Endothelial cell of umbilical vein (primary cell): Measurements from ENCODE around the gene CCDC92B. TPM values are rescaled to one million over a fixed set of nuclear protein-coding genes. Genes with fewer than 3 reads are reported as not detected.

Source experiments
- BruUV-seq: library from RNA; stranded (reverse); fragments of 400-500 nt; replicated peaks from 2 replicates; lab custom pipeline; 2021; lab: Mats Ljungman, UMichigan
- CTCF ChIA-PET: fragments of 300-600, 350-600 bp; sonication (Branson Sonifier 250); formaldehyde crosslinking; loops from one replicate; lab custom pipeline; 2021; ENCODE audit warnings: antibody characterized with exemption, inconsistent platforms; lab: Charles Lee
- POLR2A ChIA-PET: fragments of 300-600, 350-600 bp; sonication (Branson Sonifier 250); formaldehyde crosslinking; loops from one replicate; lab custom pipeline; 2021; ENCODE audit warnings: antibody characterized with exemption, inconsistent platforms; lab: Charles Lee
- DNase-seq: peaks from one replicate; pipeline ENCODE4 v3.0.0-alpha.2; 2011; ENCODE audit warnings: low read depth, low spot score
- FAIRE-seq: peaks from 2 replicates; lab custom pipeline; 2011; peaks lifted over from hg19 to GRCh38; lab: Jason Lieb, UNC
- H2AFZ ChIP-seq: 2 replicates; pipeline ENCODE4 v1.6.0; 2012; ENCODE audit warnings: low read depth, low read length, control low read depth, inconsistent platforms
- H3K27ac ChIP-seq: 2 replicates; pipeline ENCODE4 v1.5.1; 2011; ENCODE audit warnings: low read depth, mild to moderate bottlenecking, control low read depth, low read length, moderate library complexity; ENCODE audit not compliant: insufficient read depth
- H3K27me3 ChIP-seq, 2 experiments: 2 replicates each; pipeline versions ENCODE4 v1.6.0 to v1.6.1; 2011; ENCODE audit warnings: low read length in 2 of 2, mixed read lengths in 1 of 2; ENCODE audit not compliant: control insufficient read depth in 2 of 2, insufficient read depth in 2 of 2
- H3K36me3 ChIP-seq, 2 experiments: 2 replicates in 1 of 2; 3 replicates in 1 of 2; pipeline ENCODE4 v1.5.1; 2011; ENCODE audit warnings: low read length in 2 of 2, mild to moderate bottlenecking in 1 of 2, moderate library complexity in 1 of 2; ENCODE audit not compliant: control insufficient read depth in 2 of 2, insufficient read depth in 2 of 2; ENCODE audit errors: extremely low read depth in 1 of 2
- H3K4me1 ChIP-seq: 3 replicates; pipeline ENCODE4 v1.5.1; 2011; ENCODE audit warnings: mild to moderate bottlenecking, low read length; ENCODE audit not compliant: control insufficient read depth, insufficient read depth; ENCODE audit errors: extremely low read depth
- H3K4me2 ChIP-seq: 2 replicates; pipeline ENCODE4 v1.6.1; 2011; ENCODE audit warnings: low read length, control low read depth, mixed read lengths; ENCODE audit not compliant: insufficient read depth
- H3K4me3 ChIP-seq, 3 experiments: fragments of 200-600 bp in 1 of 3; sonication (generic), shearing (Covaris generic) in 1 of 3; replicated peaks in 1 of 3; 2 replicates each; pipeline ENCODE4 v1.5.1; 2011 to 2016; ENCODE audit warnings: control low read depth in 3 of 3, low read length in 3 of 3, mild to moderate bottlenecking in 2 of 3, inconsistent platforms in 1 of 3, low read depth in 1 of 3, moderate library complexity in 1 of 3; ENCODE audit not compliant: insufficient read depth in 1 of 3
- H3K79me2 ChIP-seq: 2 replicates; pipeline ENCODE4 v1.6.0; 2012; ENCODE audit warnings: low read length, inconsistent platforms; ENCODE audit not compliant: control insufficient read depth, insufficient read depth
- H3K9ac ChIP-seq: replicated peaks from 2 replicates; pipeline ENCODE3; 2011; ENCODE audit warnings: low read length, control low read depth; ENCODE audit not compliant: insufficient read depth; ENCODE audit errors: extremely low read depth
- H3K9me1 ChIP-seq: replicated peaks from 3 replicates; pipeline ENCODE4 v1.6.0; 2011; ENCODE audit warnings: mild to moderate bottlenecking, low read length; ENCODE audit not compliant: control insufficient read depth, insufficient read depth; ENCODE audit errors: extremely low read depth
- H3K9me3 ChIP-seq: replicated peaks from 2 replicates; pipeline ENCODE4 v1.5.1; 2012; ENCODE audit warnings: low read length, inconsistent platforms; ENCODE audit not compliant: control insufficient read depth, insufficient read depth
- H4K20me1 ChIP-seq: replicated peaks from 2 replicates; pipeline ENCODE3; 2011; ENCODE audit warnings: mild to moderate bottlenecking, low read length; ENCODE audit not compliant: control insufficient read depth, insufficient read depth; ENCODE audit errors: extremely low read depth
- EZH2 ChIP-seq: IDR thresholded peaks from 2 replicates; pipeline ENCODE4 v1.6.1; 2012; ENCODE audit warnings: borderline replicate concordance, low read depth, mild to moderate bottlenecking, moderate library complexity, low read length, inconsistent platforms; ENCODE audit not compliant: severe bottlenecking
- FOS ChIP-seq: IDR thresholded peaks from 2 replicates; pipeline ENCODE4 v1.6.1; 2011; ENCODE audit warnings: mild to moderate bottlenecking, low read length, moderate library complexity, borderline replicate concordance; ENCODE audit not compliant: insufficient read depth
- dilution Hi-C: fragments of 300-500 bp; cut with MboI; formaldehyde crosslinking; loops from one replicate; pipeline ENCODE4 v1.15.0; 2019; ENCODE audit warnings: low sequenced_read_pairs; ENCODE audit not compliant: extremely low pct_ligation_motif_present
- intact Hi-C: fragments of 100-400 bp; cut with micrococcal nuclease; formaldehyde crosslinking; loops from one replicate; pipeline ENCODE4 v1.10.0; 2022
- polyA plus RNA-seq, 4 experiments: library from polyadenylated mRNA; depleted of rRNA in 3 of 4; stranded (reverse) in 3 of 4; unstranded in 1 of 4; fragments of >200 nt; gene quantifications; 2 replicates each; pipeline versions ENCODE4 v1.2.1 to v1.2.3, GENCODE V29; 2011 to 2012; ENCODE audit warnings: missing spikeins in 1 of 4
- total RNA-seq: library from RNA; stranded (reverse); gene quantifications from 2 replicates; pipeline ENCODE4 v1.2.3, GENCODE V29; 2021
- TF ChIP-seq, protein P1 (sequence below), 2 donors: IDR thresholded peaks; 1 replicate in 1 of 2; 2 replicates in 1 of 2; pipeline ENCODE4 v1.5.1; 2011; ENCODE audit warnings: low read length in 2 of 2, mild to moderate bottlenecking in 2 of 2, moderate library complexity in 2 of 2, control low read depth in 1 of 2, inconsistent platforms in 1 of 2, low read depth in 1 of 2; ENCODE audit not compliant: insufficient read depth in 1 of 2; ENCODE audit errors: extremely low read depth in 1 of 2

Gene CCDC92B
- total and polyA plus RNA-seq, 2 donors (not counting 3 experiments of a cell fraction or from before 2014, with no cell fraction given), result not detected

DNA sequence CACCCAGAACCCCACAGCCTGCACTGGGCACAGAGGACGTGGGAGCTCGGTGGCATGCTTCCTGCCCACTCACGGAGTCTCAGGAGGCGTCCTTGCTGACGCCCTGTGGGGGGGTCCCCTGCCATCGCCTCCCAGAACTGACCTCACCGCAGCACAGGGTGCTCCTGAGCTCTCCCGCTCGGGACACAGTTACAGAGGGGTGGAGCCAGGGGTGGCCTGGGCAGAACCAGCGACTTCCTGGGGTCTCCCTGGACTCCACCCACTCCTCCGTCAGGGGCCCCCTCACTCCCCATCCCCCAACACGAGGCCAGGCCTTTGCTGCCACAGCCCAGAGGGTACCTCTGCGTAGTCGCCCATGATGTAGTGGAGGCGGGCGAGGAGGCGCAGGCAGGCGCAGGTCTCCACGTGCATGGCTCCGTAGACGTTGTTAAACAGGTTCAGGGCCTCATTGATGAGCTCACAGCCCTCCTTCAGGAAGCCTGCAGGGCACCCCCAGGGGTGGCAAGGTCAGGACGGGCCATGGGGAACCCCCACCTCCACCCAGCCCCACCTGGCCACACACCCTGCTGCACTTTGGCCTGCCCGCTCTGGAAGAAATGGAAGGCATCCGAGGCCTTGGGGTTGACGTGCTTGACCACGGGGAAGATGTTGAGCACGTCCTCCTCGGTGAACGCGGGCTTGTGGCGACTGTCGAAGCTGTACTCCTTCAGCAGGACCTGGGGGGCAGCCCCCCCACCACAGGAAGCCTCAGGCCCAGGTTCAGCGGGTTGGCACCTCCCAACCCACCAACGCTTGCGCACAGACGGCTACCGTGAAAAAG, 55.7 kb downstream of the CCDC92B start:
- CTCF ChIA-PET, result interaction anchor here (0.6 kb wide), 1 partner anchor 9 kb away, joined by 3 read pairs; no protein-coding TSS in a partner anchor

More for the DNA sequence above, 55.7 kb downstream of the CCDC92B start:
- Histone ChIP-seq H3K9ac (no peak overlapping the region), H3K4me3 (no peak overlapping the region), H3K36me3 (peaks cover 3 to 17% of the 10 kb centered on the region in 2 experiments), H3K27me3 (no peaks in the 10 kb centered on the region), H2AFZ (no peak overlapping the region), H3K4me1 (no peaks in the 10 kb centered on the region), H3K9me1 (no peaks in the 10 kb centered on the region), H4K20me1 (no peaks in the 10 kb centered on the region), H3K79me2 (no peaks in the 10 kb centered on the region), H3K27ac (no peak overlapping the region), H3K4me2 (no peak overlapping the region), H3K9me3 (no peaks in the 10 kb centered on the region)
- FAIRE-seq (no peak), DNase-seq (no peak)
- dilution Hi-C loops (no loop called here), intact Hi-C loops (no loop called here)
- no TSS peak for BruUV-seq
- TF ChIP-seq, protein P1, sequence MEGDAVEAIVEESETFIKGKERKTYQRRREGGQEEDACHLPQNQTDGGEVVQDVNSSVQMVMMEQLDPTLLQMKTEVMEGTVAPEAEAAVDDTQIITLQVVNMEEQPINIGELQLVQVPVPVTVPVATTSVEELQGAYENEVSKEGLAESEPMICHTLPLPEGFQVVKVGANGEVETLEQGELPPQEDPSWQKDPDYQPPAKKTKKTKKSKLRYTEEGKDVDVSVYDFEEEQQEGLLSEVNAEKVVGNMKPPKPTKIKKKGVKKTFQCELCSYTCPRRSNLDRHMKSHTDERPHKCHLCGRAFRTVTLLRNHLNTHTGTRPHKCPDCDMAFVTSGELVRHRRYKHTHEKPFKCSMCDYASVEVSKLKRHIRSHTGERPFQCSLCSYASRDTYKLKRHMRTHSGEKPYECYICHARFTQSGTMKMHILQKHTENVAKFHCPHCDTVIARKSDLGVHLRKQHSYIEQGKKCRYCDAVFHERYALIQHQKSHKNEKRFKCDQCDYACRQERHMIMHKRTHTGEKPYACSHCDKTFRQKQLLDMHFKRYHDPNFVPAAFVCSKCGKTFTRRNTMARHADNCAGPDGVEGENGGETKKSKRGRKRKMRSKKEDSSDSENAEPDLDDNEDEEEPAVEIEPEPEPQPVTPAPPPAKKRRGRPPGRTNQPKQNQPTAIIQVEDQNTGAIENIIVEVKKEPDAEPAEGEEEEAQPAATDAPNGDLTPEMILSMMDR (IDR thresholded peaks at IDR 0.05; ENCODE audit: extremely low read depth in 1 of 2, insufficient read depth in 1 of 2, low read depth in 1 of 2, low read length in 2 of 2), result no peak
- no peak for TF ChIP-seq FOS
- TF ChIP-seq EZH2, result no peak
- POLR2A ChIA-PET, result interaction anchor here (0.5 to 0.6 kb wide), 2 partner anchors 13 to 164 kb away, joined by 3 to 5 read pairs; no protein-coding TSS in a partner anchor
